Measurements from ENCODE around the gene CAPN2. TPM values are rescaled to one million over a fixed set of nuclear protein-coding genes. Genes with fewer than 3 reads are reported as not detected.

Gene CAPN2
- total RNA-seq, 1 donor, result 340 TPM

DNA sequence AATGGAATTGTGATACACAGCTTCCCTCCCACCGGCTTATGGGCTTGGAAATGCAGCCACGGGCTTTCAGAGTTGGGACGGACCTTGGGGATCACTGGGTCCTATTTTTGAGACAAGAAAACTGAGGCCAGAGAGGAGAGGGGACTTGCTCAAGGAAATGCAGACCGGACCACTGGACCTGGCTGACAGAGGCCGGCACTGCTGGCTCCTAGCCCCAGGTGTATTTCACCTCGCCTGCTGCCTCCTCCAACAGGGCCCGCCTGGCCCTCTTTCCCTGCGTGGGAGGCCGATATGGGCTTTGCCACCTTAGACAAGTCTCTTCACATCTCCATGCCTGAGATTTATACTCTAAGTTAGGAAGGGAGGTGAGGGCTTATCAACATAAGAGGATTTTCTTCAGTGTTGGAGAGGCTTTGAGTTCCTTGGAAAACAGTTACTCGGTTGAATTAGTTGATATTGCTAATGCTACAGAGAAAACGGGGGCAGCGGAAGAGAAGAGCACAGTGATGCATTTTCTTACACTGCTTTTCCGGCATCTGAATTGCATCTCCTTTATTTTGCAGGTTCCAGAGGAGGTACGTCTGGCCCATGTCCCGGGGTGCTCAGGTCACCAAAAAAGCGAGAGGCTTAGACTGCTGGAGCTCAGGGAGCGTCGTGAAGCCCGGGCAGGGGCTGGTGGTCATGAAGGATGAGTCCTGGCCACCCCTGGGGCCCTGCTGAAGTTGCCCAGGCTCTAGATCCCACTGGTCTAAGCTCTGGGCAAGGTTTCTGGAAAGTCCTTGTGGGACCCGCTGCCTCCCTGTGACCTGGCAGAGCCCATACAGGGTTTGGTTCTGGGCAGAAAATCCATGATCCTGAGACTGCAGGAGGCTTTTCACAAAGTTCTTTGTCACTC is 44.7 kb downstream of the CAPN2 start:
- Histone ChIP-seq H2AFZ (ENCODE audit: low read length) (no peak overlapping the region), H3K27ac (ENCODE audit: low read depth, low read length) (no peak overlapping the region), H3K27me3 (ENCODE audit: insufficient read depth, low read length) (no peaks in the 10 kb centered on the region), H3K4me1 (ENCODE audit: insufficient read depth, low read length) (no peaks in the 10 kb centered on the region), H3K4me3 (ENCODE audit: insufficient read depth, low read length) (no peak overlapping the region), H3K36me3 (ENCODE audit: insufficient read depth, low read length) (peaks cover 98% of the 10 kb centered on the region), H3K79me2 (ENCODE audit: insufficient read depth, low read length) (peaks cover 7% of the 10 kb centered on the region), H3K9me3 (ENCODE audit: low read depth, low read length) (no peaks in the 10 kb centered on the region), H4K20me1 (ENCODE audit: insufficient read depth, low read length) (peaks cover 7% of the 10 kb centered on the region), H3K4me2 (ENCODE audit: insufficient read depth, low read length) (no peak overlapping the region)
- TF ChIP-seq, protein P1, sequence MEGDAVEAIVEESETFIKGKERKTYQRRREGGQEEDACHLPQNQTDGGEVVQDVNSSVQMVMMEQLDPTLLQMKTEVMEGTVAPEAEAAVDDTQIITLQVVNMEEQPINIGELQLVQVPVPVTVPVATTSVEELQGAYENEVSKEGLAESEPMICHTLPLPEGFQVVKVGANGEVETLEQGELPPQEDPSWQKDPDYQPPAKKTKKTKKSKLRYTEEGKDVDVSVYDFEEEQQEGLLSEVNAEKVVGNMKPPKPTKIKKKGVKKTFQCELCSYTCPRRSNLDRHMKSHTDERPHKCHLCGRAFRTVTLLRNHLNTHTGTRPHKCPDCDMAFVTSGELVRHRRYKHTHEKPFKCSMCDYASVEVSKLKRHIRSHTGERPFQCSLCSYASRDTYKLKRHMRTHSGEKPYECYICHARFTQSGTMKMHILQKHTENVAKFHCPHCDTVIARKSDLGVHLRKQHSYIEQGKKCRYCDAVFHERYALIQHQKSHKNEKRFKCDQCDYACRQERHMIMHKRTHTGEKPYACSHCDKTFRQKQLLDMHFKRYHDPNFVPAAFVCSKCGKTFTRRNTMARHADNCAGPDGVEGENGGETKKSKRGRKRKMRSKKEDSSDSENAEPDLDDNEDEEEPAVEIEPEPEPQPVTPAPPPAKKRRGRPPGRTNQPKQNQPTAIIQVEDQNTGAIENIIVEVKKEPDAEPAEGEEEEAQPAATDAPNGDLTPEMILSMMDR (IDR thresholded peaks at IDR 0.05; ENCODE audit: extremely low read depth, low read depth, low read length), result no peak
- peak; percentile 56 for DNase-seq (ENCODE audit: insufficient read length, low spot score, missing footprints)

DNA sequence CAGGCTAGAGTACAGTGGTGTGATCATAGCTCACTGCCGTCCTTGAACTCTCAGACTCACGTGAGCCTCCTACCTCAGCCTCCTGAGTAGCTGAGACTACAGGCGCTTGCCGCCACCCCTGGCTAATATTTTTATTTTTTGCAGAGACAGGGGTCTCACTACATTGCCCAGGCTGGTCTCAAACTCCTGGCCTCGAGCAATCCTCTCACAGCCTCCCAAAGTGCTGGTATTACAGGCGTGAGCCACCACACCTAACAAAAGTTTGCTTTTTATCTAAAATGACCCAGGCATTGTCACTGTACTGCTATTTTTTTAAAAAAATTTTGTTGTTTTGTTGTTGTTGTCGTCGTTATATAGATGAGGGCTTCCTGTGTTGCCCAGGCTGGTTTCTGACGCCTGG is 46.4 kb downstream of the CAPN2 start:
- Histone ChIP-seq H3K9me3 (ENCODE audit: low read depth, low read length) (no peaks in the 10 kb centered on the region), H3K27ac (ENCODE audit: low read depth, low read length) (no peak overlapping the region), H3K4me3 (ENCODE audit: insufficient read depth, low read length) (no peak overlapping the region), H2AFZ (ENCODE audit: low read length) (no peak overlapping the region), H3K4me1 (ENCODE audit: insufficient read depth, low read length) (no peaks in the 10 kb centered on the region), H3K27me3 (ENCODE audit: insufficient read depth, low read length) (no peaks in the 10 kb centered on the region), H3K36me3 (ENCODE audit: insufficient read depth, low read length) (peaks cover 98% of the 10 kb centered on the region), H3K4me2 (ENCODE audit: insufficient read depth, low read length) (no peak overlapping the region), H3K79me2 (ENCODE audit: insufficient read depth, low read length) (peaks cover 7% of the 10 kb centered on the region), H4K20me1 (ENCODE audit: insufficient read depth, low read length) (peaks cover 7% of the 10 kb centered on the region)
- TF ChIP-seq, protein P1 (IDR thresholded peaks at IDR 0.05; ENCODE audit: extremely low read depth, low read depth, low read length), result no peak
- no peak for DNase-seq (ENCODE audit: insufficient read length, low spot score, missing footprints)

DNA sequence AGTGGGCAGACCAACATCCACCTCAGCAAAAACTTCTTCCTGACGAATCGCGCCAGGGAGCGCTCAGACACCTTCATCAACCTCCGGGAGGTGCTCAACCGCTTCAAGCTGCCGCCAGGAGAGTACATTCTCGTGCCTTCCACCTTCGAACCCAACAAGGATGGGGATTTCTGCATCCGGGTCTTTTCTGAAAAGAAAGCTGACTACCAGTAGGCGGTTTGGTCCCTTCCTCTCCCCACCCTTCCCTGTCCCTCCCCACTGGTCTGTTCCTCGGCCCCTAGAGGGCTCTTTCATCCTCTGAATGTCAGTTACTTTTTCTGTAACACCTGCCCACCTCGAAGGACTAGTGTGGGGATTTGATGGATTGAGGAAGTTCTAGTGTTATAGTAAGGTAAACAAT is 46.9 kb downstream of the CAPN2 start:
- Histone ChIP-seq H3K79me2 (ENCODE audit: insufficient read depth, low read length) (peaks cover 7% of the 10 kb centered on the region), H3K36me3 (ENCODE audit: insufficient read depth, low read length) (peaks cover 98% of the 10 kb centered on the region), H3K4me1 (ENCODE audit: insufficient read depth, low read length) (no peaks in the 10 kb centered on the region), H4K20me1 (ENCODE audit: insufficient read depth, low read length) (peaks cover 3% of the 10 kb centered on the region), H2AFZ (ENCODE audit: low read length) (no peak overlapping the region), H3K4me2 (ENCODE audit: insufficient read depth, low read length) (no peak overlapping the region), H3K27ac (ENCODE audit: low read depth, low read length) (no peak overlapping the region), H3K9me3 (ENCODE audit: low read depth, low read length) (no peaks in the 10 kb centered on the region), H3K27me3 (ENCODE audit: insufficient read depth, low read length) (no peaks in the 10 kb centered on the region), H3K4me3 (ENCODE audit: insufficient read depth, low read length) (no peak overlapping the region)
- TF ChIP-seq, protein P1 (IDR thresholded peaks at IDR 0.05; ENCODE audit: extremely low read depth, low read depth, low read length), result no peak
- DNase-seq (ENCODE audit: insufficient read length, low spot score, missing footprints), result no peak

DNA sequence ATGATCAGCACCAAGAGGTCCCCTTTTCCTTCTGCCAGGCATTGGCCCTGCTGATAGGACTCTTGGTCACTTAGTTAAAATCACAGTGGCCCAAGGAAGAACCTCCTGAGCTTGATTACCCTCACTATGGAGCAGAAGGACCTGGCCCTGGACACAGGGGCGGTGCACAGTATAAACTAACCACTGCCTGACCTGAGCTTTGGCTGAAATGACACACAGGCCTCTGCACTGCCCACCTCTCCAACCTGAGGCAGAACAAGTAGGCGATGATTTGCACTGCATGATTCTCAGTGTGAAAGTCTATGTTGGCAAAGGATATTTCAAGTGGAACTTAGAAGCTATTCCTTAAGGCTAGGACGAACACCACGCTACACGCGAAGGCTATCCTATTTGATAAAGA is 48.5 kb downstream of the CAPN2 start:
- TF ChIP-seq, protein P1 (IDR thresholded peaks at IDR 0.05; ENCODE audit: extremely low read depth, low read depth, low read length), result no peak
- no peak overlapping the region for H3K4me2 ChIP-seq (ENCODE audit: insufficient read depth, low read length)
- peaks cover 90% of the 10 kb centered on the region for H3K36me3 ChIP-seq (ENCODE audit: insufficient read depth, low read length)
- no peak overlapping the region for H2AFZ ChIP-seq (ENCODE audit: low read length)
- no peaks in the 10 kb centered on the region for H3K27me3 ChIP-seq (ENCODE audit: insufficient read depth, low read length)
- no peak overlapping the region for H3K27ac ChIP-seq (ENCODE audit: low read depth, low read length)
- peaks cover 3% of the 10 kb centered on the region for H4K20me1 ChIP-seq (ENCODE audit: insufficient read depth, low read length)
- H3K79me2 ChIP-seq (ENCODE audit: insufficient read depth, low read length), result peaks cover 11% of the 10 kb centered on the region
- no peak overlapping the region for H3K4me3 ChIP-seq (ENCODE audit: insufficient read depth, low read length)
- H3K4me1 ChIP-seq (ENCODE audit: insufficient read depth, low read length), result no peaks in the 10 kb centered on the region
- no peaks in the 10 kb centered on the region for H3K9me3 ChIP-seq (ENCODE audit: low read depth, low read length)
- DNase-seq (ENCODE audit: insufficient read length, low spot score, missing footprints), result no peak
